Stimulated activated CD8-positive, alpha-beta memory T cell treated with anti-CD3 and anti-CD28 coated beads, Interleukin-7, amount 100 ng/mL, for 4 hours (primary cell): ENCODE results near the gene GLT1D1.
"Not testable (repeated sequence)": the region's sequence is repeated elsewhere in the genome, so short reads cannot be mapped to it uniquely, and the experiment has no call there.

ENCODE experiments used
- DNase-seq, 2 donors: peaks; one replicate each; pipeline ENCODE4 v3.0.0-alpha.2; 2020; ENCODE audit warnings: low read depth in 2 of 2

Gene GLT1D1

GRCh38 chr12:128820723-128821432 lies 32.4 kb upstream of the GLT1D1 start:
- no peak for DNase-seq

- peak in 1 of 2 donors; percentile 17 for DNase-seq
Observed at GRCh38 chr12:128823216-128823915, 29.9 kb upstream of the GLT1D1 start.

GRCh38 chr12:128823916-128824839 lies 29.1 kb upstream of the GLT1D1 start, which contains the start of gene SLC15A4:
SLC15A4 (minus strand) TSS chr12:128823958; CDS start chr12:128823943, 15 bp downstream.
- DNase-seq = peak; percentile 86 to 93

- no peak for DNase-seq
Observed at GRCh38 chr12:128825835-128826234, 27.4 kb upstream of the GLT1D1 start.

GRCh38 chr12:128827724-128828123 lies 25.6 kb upstream of the GLT1D1 start:
- DNase-seq = no peak

GRCh38 chr12:128829861-128830504 lies 23.3 kb upstream of the GLT1D1 start:
- DNase-seq = no peak

- DNase-seq = no peak
Observed at GRCh38 chr12:128830505-128830893, 22.8 kb upstream of the GLT1D1 start.

- no peak for DNase-seq
Observed at GRCh38 chr12:128833418-128833817, 19.9 kb upstream of the GLT1D1 start.

GRCh38 chr12:128839885-128840284 lies 13.4 kb upstream of the GLT1D1 start:
- not testable (repeated sequence) for DNase-seq

GRCh38 chr12:128840862-128841468 lies 12.3 kb upstream of the GLT1D1 start:
- no peak for DNase-seq

- no peak for DNase-seq
Observed at GRCh38 chr12:128842579-128842978, 10.7 kb upstream of the GLT1D1 start.

- no peak for DNase-seq
Observed at GRCh38 chr12:128843538-128843937, 9.7 kb upstream of the GLT1D1 start.

- no peak for DNase-seq
Observed at GRCh38 chr12:128844031-128844635, 9.1 kb upstream of the GLT1D1 start.

GRCh38 chr12:128846671-128847070 lies 6.6 kb upstream of the GLT1D1 start:
- not testable (repeated sequence) for DNase-seq

GRCh38 chr12:128848371-128848770 lies 4.9 kb upstream of the GLT1D1 start:
- no peak for DNase-seq

GRCh38 chr12:128849806-128850205 lies 3.5 kb upstream of the GLT1D1 start:
- DNase-seq = not testable (repeated sequence)

- DNase-seq = no peak
Observed at GRCh38 chr12:128850400-128850799, 2.9 kb upstream of the GLT1D1 start.

- DNase-seq = not testable (repeated sequence)
Observed at GRCh38 chr12:128851429-128851828, 1.8 kb upstream of the GLT1D1 start.

- no peak for DNase-seq
Observed at GRCh38 chr12:128852026-128852698, 1.1 kb upstream of the GLT1D1 start.

- no peak for DNase-seq
Observed at GRCh38 chr12:128853600-128854197, 421 bp downstream of the GLT1D1 start.
